Measurements from ENCODE around the gene METTL6.

METTL6 gene

GRCh38 chr3:15449489-15450224 is 22.3 kb upstream of the METTL6 start:
- H3K27ac ChIP-seq: no peak overlapping the region
- TF ChIP-seq, protein P1, sequence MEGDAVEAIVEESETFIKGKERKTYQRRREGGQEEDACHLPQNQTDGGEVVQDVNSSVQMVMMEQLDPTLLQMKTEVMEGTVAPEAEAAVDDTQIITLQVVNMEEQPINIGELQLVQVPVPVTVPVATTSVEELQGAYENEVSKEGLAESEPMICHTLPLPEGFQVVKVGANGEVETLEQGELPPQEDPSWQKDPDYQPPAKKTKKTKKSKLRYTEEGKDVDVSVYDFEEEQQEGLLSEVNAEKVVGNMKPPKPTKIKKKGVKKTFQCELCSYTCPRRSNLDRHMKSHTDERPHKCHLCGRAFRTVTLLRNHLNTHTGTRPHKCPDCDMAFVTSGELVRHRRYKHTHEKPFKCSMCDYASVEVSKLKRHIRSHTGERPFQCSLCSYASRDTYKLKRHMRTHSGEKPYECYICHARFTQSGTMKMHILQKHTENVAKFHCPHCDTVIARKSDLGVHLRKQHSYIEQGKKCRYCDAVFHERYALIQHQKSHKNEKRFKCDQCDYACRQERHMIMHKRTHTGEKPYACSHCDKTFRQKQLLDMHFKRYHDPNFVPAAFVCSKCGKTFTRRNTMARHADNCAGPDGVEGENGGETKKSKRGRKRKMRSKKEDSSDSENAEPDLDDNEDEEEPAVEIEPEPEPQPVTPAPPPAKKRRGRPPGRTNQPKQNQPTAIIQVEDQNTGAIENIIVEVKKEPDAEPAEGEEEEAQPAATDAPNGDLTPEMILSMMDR (conservative IDR thresholded peaks at IDR 0.05): no peak
- no peak for TF ChIP-seq ZFX (IDR thresholded peaks at IDR 0.05)

DNA sequence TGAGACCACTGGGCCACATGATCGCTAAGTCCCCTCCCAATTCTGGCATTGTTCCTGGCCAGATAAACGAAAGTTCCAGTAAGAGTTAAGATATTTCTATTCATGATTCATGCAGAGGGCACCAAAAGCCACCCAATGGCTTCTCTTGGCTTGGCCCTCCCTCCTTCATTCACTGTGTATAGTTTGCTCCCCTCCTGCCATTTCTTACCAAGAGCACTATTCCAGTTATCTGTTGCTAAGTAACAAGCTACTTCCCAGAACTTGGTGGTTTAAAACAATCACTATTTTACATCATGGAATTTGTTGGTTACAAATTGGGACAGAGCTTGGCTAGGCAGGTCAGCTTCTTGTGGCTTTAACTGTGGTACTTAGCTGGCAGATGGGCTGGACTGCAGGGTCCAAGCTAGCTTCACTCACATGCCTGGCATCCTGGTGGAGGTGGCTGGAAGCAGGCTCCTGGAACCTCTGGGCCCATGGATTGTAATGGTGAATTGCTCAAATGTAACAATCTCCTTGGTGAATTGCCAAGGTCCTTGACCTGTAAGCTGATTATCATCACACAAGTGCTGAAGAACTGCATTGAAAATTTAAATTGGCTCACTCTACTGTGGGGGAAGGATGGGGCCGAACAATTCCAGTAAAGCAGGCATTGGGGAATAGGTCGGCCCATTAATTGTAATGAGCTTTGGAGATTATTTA is 16.6 kb upstream of the METTL6 start:
- H3K27ac ChIP-seq: no peak overlapping the region
- TF ChIP-seq ZFX (IDR thresholded peaks at IDR 0.05): no peak
- TF ChIP-seq, protein P1 (conservative IDR thresholded peaks at IDR 0.05): no peak

GRCh38 chr3:15440891-15441290 is 13.5 kb upstream of the METTL6 start:
- TF ChIP-seq ZFX (IDR thresholded peaks at IDR 0.05): no peak
- TF ChIP-seq, protein P1 (conservative IDR thresholded peaks at IDR 0.05): no peak

DNA sequence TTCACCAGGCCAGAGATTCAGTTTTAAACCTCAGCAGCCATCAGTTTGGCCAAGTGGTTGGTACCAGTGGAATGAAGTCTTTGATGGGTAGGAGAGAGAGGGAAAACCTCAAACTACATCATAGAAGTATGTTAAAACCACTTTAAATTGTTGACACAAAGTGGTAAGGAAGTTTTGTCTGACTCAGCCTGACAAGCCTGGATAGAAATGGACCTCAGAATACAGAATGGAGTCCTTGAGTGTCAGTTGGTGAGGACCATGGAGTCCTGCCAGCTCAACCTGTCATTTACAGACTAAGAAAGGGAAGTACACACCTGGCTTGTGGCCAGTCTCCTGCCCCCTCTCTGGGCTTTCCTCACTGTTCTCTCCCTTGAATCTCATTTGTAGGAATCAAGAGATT is 12.1 kb upstream of the METTL6 start:
- TF ChIP-seq, protein P1 (conservative IDR thresholded peaks at IDR 0.05): no peak
- TF ChIP-seq ZFX (IDR thresholded peaks at IDR 0.05): no peak
- H3K27ac ChIP-seq: no peak overlapping the region

More at GRCh38 chr3:15440891-15441290, 13.5 kb upstream of the METTL6 start:
- H3K27ac ChIP-seq: no peak overlapping the region

DNA sequence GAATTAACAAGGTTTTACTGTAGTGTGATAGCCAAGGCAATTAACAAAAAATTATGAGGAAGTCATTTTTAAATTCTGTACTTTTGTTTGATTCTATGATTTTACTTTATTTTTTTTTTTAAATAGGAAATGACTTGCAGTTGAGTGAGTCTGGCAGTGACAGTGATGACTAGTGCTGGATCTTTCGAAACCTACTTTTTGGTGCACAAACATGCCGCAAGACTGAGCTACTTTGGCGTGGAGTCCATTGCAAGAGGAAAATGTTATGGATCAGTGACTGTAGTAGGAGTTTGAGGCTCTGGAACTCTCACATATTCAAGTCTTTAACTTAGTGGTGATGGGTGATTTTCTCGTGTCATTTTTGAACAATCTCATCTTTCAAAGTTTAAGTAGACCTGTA is 11.6 kb upstream of the METTL6 start:
- TF ChIP-seq, protein P1 (conservative IDR thresholded peaks at IDR 0.05): no peak
- no peak for TF ChIP-seq ZFX (IDR thresholded peaks at IDR 0.05)
- no peak overlapping the region for H3K27ac ChIP-seq

- TF ChIP-seq, protein P1 (conservative IDR thresholded peaks at IDR 0.05): no peak
- no peak for TF ChIP-seq ZFX (IDR thresholded peaks at IDR 0.05)
Measured at GRCh38 chr3:15436246-15436645, 8.9 kb upstream of the METTL6 start.

DNA sequence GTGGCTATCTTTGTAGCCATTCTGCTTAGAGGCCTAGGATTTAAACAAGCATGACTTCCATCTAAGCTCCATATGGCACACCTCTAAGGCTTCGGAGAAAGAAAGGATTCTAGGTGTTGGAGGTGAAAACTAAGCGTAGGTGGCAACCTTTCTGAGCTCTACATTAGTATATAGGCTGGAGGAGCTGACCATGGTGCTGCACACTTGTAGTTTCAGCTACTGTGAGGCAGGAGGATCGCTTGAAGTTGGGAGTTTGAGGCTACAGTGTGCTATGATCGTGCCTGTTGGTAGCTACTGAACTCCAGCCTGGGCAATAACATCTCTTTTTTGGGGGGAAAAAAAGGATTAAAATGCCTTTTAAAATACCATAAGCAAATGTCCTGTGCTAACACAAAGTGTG is 7.4 kb upstream of the METTL6 start:
- TF ChIP-seq ZFX (IDR thresholded peaks at IDR 0.05): no peak
- TF ChIP-seq, protein P1 (conservative IDR thresholded peaks at IDR 0.05): no peak
- H3K27ac ChIP-seq: no peak overlapping the region

More at GRCh38 chr3:15436246-15436645, 8.9 kb upstream of the METTL6 start:
- H3K27ac ChIP-seq: no peak overlapping the region

Measured in C4-2B (cell line).